Mucosa of descending colon (tissue), 3 donors: ENCODE results near the gene YLPM1. TPM values are rescaled to one million over a fixed set of nuclear protein-coding genes. Genes with fewer than 3 reads are reported as not detected.

Experiments used
- ATAC-seq: fragments of 200-7000 bp; cut with Tn5 transposase; one replicate; pipeline ENCODE4 v1.9.1; 2020; ENCODE audit warnings: mild to moderate bottlenecking, moderate library complexity
- DNase-seq, 3 donors: peaks; one replicate each; pipeline ENCODE4 v3.0.0-alpha.2; 2020
- H3K36me3 ChIP-seq: fragments of 200-600 bp; one replicate; pipeline ENCODE4 v1.8.0; 2021; ENCODE audit warnings: low read depth, mild to moderate bottlenecking
- H3K4me1 ChIP-seq: fragments of 200-600 bp; one replicate; pipeline ENCODE4 v1.8.0; 2021; ENCODE audit warnings: low read depth, mild to moderate bottlenecking
- H3K4me3 ChIP-seq: fragments of 200-600 bp; one replicate; pipeline ENCODE4 v1.8.0; 2021; ENCODE audit warnings: mild to moderate bottlenecking
- H3K9me3 ChIP-seq: fragments of 200-600 bp; one replicate; pipeline ENCODE4 v1.8.0; 2021; ENCODE audit warnings: mild to moderate bottlenecking
- intact Hi-C, 2 donors: fragments of 100-400 bp; cut with DNase I in 1 of 2; cut with micrococcal nuclease in 1 of 2; formaldehyde crosslinking; loops; one replicate each; pipeline versions ENCODE4 v1.11.0 to v1.11.1; 2022; cut with DNase I, micrococcal nuclease
- long read RNA-seq, 2 donors: library from polyadenylated mRNA; unstranded; transcript quantifications; one replicate each; pipeline ENCODE4 v2.0.0, GENCODE V29; 2019 to 2021
- total RNA-seq, 3 donors: library from RNA; stranded (reverse); fragmentation: NEBNext Ultra II Directional in 2 of 3; extraction: Animal tissue kit (Norgen Biotek cat#: 25700) in 2 of 3; gene quantifications; one replicate each; pipeline versions ENCODE4 v1.2.1 to v1.2.4, GENCODE V29; 2021 to 2023
- TF ChIP-seq, protein P1 (sequence below): fragments of 200-600 bp; IDR thresholded peaks from one replicate; pipeline ENCODE4 v1.8.0; 2022; ENCODE audit warnings: antibody characterized with exemption, mild to moderate bottlenecking
- donor health status: DM: no; HTN: no; CAD: no; lungs with moderate emphysema.
- donor health status: DM: no; HTN: no; CAD: no.
- donor health status: DM: no; HTN: yes; CAD: no.

YLPM1 gene, protein sequence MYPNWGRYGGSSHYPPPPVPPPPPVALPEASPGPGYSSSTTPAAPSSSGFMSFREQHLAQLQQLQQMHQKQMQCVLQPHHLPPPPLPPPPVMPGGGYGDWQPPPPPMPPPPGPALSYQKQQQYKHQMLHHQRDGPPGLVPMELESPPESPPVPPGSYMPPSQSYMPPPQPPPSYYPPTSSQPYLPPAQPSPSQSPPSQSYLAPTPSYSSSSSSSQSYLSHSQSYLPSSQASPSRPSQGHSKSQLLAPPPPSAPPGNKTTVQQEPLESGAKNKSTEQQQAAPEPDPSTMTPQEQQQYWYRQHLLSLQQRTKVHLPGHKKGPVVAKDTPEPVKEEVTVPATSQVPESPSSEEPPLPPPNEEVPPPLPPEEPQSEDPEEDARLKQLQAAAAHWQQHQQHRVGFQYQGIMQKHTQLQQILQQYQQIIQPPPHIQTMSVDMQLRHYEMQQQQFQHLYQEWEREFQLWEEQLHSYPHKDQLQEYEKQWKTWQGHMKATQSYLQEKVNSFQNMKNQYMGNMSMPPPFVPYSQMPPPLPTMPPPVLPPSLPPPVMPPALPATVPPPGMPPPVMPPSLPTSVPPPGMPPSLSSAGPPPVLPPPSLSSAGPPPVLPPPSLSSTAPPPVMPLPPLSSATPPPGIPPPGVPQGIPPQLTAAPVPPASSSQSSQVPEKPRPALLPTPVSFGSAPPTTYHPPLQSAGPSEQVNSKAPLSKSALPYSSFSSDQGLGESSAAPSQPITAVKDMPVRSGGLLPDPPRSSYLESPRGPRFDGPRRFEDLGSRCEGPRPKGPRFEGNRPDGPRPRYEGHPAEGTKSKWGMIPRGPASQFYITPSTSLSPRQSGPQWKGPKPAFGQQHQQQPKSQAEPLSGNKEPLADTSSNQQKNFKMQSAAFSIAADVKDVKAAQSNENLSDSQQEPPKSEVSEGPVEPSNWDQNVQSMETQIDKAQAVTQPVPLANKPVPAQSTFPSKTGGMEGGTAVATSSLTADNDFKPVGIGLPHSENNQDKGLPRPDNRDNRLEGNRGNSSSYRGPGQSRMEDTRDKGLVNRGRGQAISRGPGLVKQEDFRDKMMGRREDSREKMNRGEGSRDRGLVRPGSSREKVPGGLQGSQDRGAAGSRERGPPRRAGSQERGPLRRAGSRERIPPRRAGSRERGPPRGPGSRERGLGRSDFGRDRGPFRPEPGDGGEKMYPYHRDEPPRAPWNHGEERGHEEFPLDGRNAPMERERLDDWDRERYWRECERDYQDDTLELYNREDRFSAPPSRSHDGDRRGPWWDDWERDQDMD (N-terminal part only)
- total RNA-seq: 10 to 100 TPM; 42.1 to 59.7 (median 48.9) TPM
- long read RNA-seq, donor 1, partial matches to known transcripts: 6 of 6 reads
- long read RNA-seq, donor 1, other reads (novel, unspliced or antisense): 0 of 6 reads
- long read RNA-seq, donor 2, partial matches to known transcripts: 0 of 1 reads
- long read RNA-seq, donor 2, other reads (novel, unspliced or antisense): 1 of 1 reads

DNA sequence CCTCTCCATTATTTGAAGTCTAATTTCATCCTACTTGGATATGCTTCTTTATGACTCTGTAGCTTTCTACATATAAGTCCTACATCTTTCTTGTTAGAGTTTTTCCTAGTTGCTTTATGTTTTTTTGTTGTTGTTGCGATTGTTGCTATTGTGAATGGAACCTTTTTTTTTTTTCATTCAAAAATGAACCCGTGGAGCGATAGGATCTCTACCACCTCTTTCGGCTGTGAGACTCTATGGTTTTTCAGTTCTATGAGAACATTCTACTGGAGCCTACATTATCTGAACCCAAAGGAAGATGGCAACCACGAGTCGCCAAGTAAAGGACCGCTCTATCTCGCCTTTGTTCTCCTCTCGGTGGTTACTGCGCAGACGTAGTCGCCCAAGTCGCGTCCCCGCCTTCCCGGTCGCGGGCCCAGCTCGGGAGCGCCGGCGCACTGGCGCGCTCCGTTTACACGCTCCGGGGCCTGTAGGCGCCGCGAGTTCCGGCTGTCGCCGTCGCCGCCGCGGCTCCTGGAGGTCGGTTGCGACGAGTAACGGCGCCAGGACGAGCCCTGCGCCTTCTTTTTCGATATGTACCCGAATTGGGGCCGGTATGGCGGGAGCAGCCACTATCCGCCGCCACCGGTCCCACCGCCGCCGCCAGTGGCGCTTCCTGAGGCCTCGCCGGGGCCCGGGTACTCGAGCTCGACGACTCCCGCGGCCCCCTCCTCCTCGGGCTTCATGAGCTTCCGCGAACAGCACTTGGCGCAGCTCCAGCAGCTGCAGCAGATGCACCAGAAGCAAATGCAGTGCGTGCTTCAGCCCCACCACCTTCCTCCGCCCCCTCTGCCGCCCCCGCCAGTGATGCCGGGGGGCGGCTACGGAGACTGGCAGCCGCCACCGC is at the start of gene YLPM1:
YLPM1 (plus strand) TSS at position 400 of the 886 bp plus-strand sequence; CDS start at position 574, 174 bp downstream.
- no peaks in the 10 kb centered on the region for H3K9me3 ChIP-seq
- TF ChIP-seq, protein P1, sequence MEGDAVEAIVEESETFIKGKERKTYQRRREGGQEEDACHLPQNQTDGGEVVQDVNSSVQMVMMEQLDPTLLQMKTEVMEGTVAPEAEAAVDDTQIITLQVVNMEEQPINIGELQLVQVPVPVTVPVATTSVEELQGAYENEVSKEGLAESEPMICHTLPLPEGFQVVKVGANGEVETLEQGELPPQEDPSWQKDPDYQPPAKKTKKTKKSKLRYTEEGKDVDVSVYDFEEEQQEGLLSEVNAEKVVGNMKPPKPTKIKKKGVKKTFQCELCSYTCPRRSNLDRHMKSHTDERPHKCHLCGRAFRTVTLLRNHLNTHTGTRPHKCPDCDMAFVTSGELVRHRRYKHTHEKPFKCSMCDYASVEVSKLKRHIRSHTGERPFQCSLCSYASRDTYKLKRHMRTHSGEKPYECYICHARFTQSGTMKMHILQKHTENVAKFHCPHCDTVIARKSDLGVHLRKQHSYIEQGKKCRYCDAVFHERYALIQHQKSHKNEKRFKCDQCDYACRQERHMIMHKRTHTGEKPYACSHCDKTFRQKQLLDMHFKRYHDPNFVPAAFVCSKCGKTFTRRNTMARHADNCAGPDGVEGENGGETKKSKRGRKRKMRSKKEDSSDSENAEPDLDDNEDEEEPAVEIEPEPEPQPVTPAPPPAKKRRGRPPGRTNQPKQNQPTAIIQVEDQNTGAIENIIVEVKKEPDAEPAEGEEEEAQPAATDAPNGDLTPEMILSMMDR: peak; percentile 57
- H3K4me3 ChIP-seq: peak within 1 kb of the TSS; percentile 97
- intact Hi-C loops: no loop called here
- DNase-seq (peak; percentile 92 to 94 (median 94)), ATAC-seq (peak; percentile 99)
- peaks cover 13% of the 10 kb centered on the region for H3K4me1 ChIP-seq
- H3K36me3 ChIP-seq: peaks cover 9% of the 10 kb centered on the region

DNA sequence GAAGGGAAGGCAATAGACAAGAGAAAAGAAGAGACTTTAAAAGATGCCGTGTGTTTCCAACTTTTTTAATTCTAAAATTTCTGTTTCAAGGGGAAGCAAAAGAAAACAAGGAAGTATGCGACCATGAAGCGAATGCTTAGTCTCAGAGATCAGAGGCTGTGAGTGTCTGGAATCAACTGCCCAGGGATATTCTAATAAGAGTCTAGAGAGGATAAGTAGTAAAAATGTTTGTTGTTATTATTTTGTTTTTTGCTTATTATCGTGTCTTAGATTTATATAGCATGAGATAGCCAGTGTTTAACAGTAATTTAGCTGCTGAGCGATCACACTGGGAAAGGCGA is 49.8 kb upstream of the YLPM1 start:
- H3K9me3 ChIP-seq: no peaks in the 10 kb centered on the region
- no peaks in the 10 kb centered on the region for H3K4me1 ChIP-seq
- TF ChIP-seq, protein P1: no peak
- no peak for DNase-seq
- no peaks in the 10 kb centered on the region for H3K36me3 ChIP-seq
- intact Hi-C loops: no loop called here
- H3K4me3 ChIP-seq: peak overlapping the region; percentile 69
- ATAC-seq: peak; percentile 19

DNA sequence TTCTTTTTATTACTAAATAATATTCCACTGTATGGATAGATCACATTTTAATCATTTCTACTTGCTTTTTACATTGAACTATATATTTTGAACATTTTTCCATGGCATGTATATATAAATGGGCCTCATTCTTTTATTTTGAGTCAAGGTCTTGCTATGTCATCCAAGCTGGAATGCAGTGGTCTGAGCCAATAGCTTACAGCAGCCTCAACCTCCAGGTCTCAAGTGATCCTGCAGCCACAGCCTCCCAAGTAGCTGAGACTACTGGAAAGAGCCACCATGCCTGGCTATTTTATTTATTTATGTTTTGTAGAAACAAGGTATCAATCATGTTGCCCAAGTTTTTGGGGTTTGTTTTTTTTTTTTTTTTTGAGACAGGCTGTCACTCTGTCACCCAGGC is 42.6 kb upstream of the YLPM1 start:
- ATAC-seq (no peak), DNase-seq (no peak)
- Histone ChIP-seq H3K36me3 (peaks cover 2% of the 10 kb centered on the region), H3K4me3 (no peak overlapping the region), H3K9me3 (no peaks in the 10 kb centered on the region), H3K4me1 (no peaks in the 10 kb centered on the region)
- TF ChIP-seq, protein P1: no peak
- intact Hi-C loops: no loop called here

DNA sequence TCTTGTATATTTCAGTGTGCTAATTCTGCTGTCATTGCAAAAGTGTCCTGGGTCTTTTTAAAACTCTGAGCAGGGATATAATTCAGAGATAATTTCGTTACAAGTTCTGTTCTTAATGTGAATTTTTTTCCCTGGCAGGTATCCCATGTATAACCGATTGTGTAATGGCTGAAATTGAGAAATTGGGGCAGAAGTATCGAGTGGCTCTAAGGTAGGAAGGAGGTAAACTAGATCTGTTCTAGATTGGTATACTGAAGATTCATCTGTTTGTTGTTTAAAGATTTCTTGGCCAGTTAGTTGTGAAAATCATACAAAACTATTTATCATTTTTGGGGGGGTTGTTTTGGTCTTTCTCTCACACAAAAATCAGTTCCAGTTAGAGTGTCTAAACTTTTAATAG is 40.0 kb upstream of the YLPM1 start:
- no peak for ATAC-seq
- Histone ChIP-seq H3K9me3 (no peaks in the 10 kb centered on the region), H3K4me3 (no peak overlapping the region), H3K4me1 (no peaks in the 10 kb centered on the region), H3K36me3 (peaks cover 2% of the 10 kb centered on the region)
- TF ChIP-seq, protein P1: no peak
- intact Hi-C loops: no loop called here
- DNase-seq: no peak
